OCI-LY3 (cell line): ENCODE measurements around the gene PSMD7.

Experiments used
- H2AFZ ChIP-seq: fragments of 200-600, 300-600 bp; shearing (Covaris generic); 2 replicates; pipeline ENCODE4 v1.6.0; 2014; ENCODE audit warnings: antibody characterized with exemption, low read depth, low read length
- H3K27ac ChIP-seq: fragments of 200-600, 300-600 bp; sonication (generic); 2 replicates; pipeline ENCODE4 v1.5.1; 2014; ENCODE audit warnings: mild to moderate bottlenecking, low read length, moderate library complexity, mixed read lengths
- H3K27me3 ChIP-seq: fragments of 200-600, 300-600 bp; sonication (generic); 2 replicates; pipeline ENCODE4 v1.6.1; 2014; ENCODE audit warnings: low read depth, low read length, mixed read lengths
- H3K36me3 ChIP-seq: fragments of 200-600, 300-600 bp; sonication (generic); replicated peaks from 2 replicates; pipeline ENCODE3; 2014; ENCODE audit warnings: low read depth, low read length, mixed read lengths
- H3K4me1 ChIP-seq: fragments of 300-600, 200-600 bp; sonication (generic); 2 replicates; pipeline ENCODE4 v1.6.1; 2014; ENCODE audit warnings: low read length, mixed read lengths
- H3K4me2 ChIP-seq: fragments of 200-600, 300-600 bp; sonication (generic); 2 replicates; pipeline ENCODE4 v1.6.1; 2014; ENCODE audit warnings: low read length, mixed read lengths
- H3K4me3 ChIP-seq: fragments of 300-600, 200-600 bp; sonication (generic); 2 replicates; pipeline ENCODE4 v1.5.1; 2014; ENCODE audit warnings: antibody characterized with exemption, mild to moderate bottlenecking, low read length, moderate library complexity
- H3K79me2 ChIP-seq: fragments of 300-600, 200-600 bp; shearing (Covaris generic); 2 replicates; pipeline ENCODE4 v1.6.1; 2014; ENCODE audit warnings: mild to moderate bottlenecking, low read length, mixed read lengths
- H3K9ac ChIP-seq: fragments of 300-600, 200-600 bp; shearing (Covaris generic); 2 replicates; pipeline ENCODE4 v1.6.0; 2014; ENCODE audit warnings: mild to moderate bottlenecking, low read length, moderate library complexity
- H3K9me3 ChIP-seq: fragments of 200-600, 300-600 bp; shearing (Covaris generic); 2 replicates; pipeline ENCODE4 v1.6.1; 2014; ENCODE audit warnings: low read length, mixed read lengths; ENCODE audit not compliant: insufficient read depth
- H4K20me1 ChIP-seq: fragments of 200-600, 300-600 bp; sonication (generic); 2 replicates; pipeline ENCODE4 v1.6.1; 2016; ENCODE audit warnings: low read length, mixed read lengths; ENCODE audit not compliant: insufficient read depth
- EZH2phosphoT487 ChIP-seq: fragments of 200-600 bp; shearing (Covaris generic); IDR thresholded peaks from 2 replicates; pipeline ENCODE4 v1.6.1; 2018; ENCODE audit warnings: antibody characterized with exemption, mixed run types, low read depth
- TF ChIP-seq, protein P1 (sequence below): fragments of 200-600, 300-600 bp; sonication (generic); IDR thresholded peaks from 2 replicates; pipeline ENCODE4 v1.5.1; 2014; ENCODE audit warnings: antibody characterized with exemption, low read length, low read depth

The PSMD7 gene

DNA sequence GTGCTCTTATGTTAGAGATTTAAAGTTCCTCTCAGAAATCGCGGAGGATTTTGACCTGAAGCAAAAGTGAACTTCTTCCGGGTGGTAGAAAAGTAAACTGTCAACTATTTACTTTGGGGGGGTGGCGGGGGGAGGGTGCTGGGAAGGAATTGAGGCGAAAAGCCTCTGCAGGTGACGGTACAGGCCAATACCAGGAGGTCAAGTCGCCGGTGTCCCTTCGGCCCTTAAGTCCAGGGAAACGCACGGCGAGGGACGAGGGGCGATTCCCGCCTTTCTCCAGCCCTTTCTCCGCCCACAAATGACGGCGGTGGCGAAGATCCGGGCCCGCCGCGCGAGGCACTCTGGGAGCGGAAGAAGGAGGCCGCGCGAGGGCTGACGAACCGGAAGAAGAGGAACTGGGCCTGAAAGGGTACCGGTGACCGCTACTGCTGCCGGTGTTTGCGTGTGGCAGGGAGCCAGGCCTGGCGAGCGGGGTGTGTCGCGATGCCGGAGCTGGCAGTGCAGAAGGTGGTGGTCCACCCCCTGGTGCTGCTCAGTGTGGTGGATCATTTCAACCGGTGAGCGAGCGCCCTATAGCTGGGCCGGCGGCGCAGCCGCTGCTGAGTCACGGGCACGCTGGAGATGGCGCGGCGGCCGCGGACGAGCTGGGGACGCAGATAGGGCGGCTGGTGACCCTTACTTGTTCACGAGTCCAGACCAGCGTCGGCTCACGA lies at the start of gene PSMD7:
Gene PSMD7 (plus strand): TSS at position 383 of the 713 bp plus-strand sequence. CDS start 101 bp downstream, at position 484.
- no peak for TF ChIP-seq EZH2phosphoT487
- TF ChIP-seq, protein P1, sequence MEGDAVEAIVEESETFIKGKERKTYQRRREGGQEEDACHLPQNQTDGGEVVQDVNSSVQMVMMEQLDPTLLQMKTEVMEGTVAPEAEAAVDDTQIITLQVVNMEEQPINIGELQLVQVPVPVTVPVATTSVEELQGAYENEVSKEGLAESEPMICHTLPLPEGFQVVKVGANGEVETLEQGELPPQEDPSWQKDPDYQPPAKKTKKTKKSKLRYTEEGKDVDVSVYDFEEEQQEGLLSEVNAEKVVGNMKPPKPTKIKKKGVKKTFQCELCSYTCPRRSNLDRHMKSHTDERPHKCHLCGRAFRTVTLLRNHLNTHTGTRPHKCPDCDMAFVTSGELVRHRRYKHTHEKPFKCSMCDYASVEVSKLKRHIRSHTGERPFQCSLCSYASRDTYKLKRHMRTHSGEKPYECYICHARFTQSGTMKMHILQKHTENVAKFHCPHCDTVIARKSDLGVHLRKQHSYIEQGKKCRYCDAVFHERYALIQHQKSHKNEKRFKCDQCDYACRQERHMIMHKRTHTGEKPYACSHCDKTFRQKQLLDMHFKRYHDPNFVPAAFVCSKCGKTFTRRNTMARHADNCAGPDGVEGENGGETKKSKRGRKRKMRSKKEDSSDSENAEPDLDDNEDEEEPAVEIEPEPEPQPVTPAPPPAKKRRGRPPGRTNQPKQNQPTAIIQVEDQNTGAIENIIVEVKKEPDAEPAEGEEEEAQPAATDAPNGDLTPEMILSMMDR = no peak
- H3K4me3 ChIP-seq = peak within 1 kb of the TSS; percentile 90
- H3K9ac ChIP-seq = peak within 1 kb of the TSS; percentile 96
- no peaks in the 10 kb centered on the region for H3K27me3 ChIP-seq
- H4K20me1 ChIP-seq = peaks cover 11% of the 10 kb centered on the region; the same call in 1 of the 2 replicates
- H3K4me2 ChIP-seq = peak within 1 kb of the TSS; percentile 90
- peaks cover 14% of the 10 kb centered on the region for H3K4me1 ChIP-seq
- peaks cover 33% of the 10 kb centered on the region for H3K36me3 ChIP-seq
- H3K9me3 ChIP-seq = peaks cover 4% of the 10 kb centered on the region; the same call in 1 of the 2 replicates
- H2AFZ ChIP-seq = peak within 1 kb of the TSS; percentile 90
- peaks cover 56% of the 10 kb centered on the region for H3K79me2 ChIP-seq
- H3K27ac ChIP-seq = peak within 1 kb of the TSS; percentile 79

DNA sequence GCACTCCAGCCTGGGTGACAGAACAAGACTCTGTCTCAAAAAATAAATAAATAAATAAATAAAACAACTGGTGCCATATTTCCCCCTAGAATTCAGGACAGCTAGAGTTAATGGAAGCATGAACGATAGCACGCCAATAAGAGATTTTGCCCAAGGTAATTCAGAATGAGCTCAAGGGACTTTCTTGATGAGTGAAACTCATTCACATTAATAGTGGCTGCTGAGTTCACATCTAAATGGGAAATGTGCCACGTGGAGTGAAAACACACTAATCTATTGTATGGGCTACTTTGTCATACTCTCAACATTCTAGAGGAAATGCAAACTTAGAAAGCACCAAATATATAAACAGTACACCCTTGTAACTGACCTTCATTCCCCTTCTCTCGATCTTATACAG lies 47.4 kb upstream of the PSMD7 start:
- Histone ChIP-seq H3K4me3 (no peak overlapping the region), H3K4me1 (no peaks in the 10 kb centered on the region), H3K36me3 (no peaks in the 10 kb centered on the region), H3K27ac (no peak overlapping the region), H2AFZ (no peak overlapping the region), H3K79me2 (no peaks in the 10 kb centered on the region), H3K9ac (no peak overlapping the region), H3K4me2 (no peak overlapping the region), H4K20me1 (no peaks in the 10 kb centered on the region), H3K9me3 (no peaks in the 10 kb centered on the region), H3K27me3 (0 out of 2 replicates have a peak, but pooled peaks cover 9% of the 10 kb centered on the region)
- TF ChIP-seq, protein P1 = no peak
- no peak for TF ChIP-seq EZH2phosphoT487

DNA sequence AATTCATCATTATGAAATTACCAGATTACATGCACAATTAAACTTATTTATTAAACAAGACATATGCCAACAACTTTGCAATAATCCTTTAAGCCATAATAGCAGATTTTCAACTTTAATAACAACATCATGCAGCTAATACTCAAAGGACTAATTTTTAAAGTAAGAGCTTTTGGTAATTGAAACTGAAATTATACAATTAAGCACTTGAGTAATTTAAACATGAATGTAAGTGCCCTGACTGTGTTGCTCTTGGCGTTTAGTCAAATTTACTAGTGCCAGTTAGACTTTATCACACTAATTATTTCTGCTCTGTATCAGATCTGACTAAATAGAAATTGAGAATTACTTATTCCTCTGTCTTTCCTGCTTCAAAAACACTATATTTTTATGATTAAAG lies 46.8 kb upstream of the PSMD7 start:
- TF ChIP-seq, protein P1 = no peak
- TF ChIP-seq EZH2phosphoT487 = no peak
- Histone ChIP-seq H3K4me2 (no peak overlapping the region), H3K9ac (no peak overlapping the region), H2AFZ (no peak overlapping the region), H3K27ac (no peak overlapping the region), H3K4me3 (no peak overlapping the region), H3K4me1 (no peaks in the 10 kb centered on the region), H3K79me2 (no peaks in the 10 kb centered on the region), H3K9me3 (no peaks in the 10 kb centered on the region), H4K20me1 (no peaks in the 10 kb centered on the region), H3K27me3 (0 out of 2 replicates have a peak, but pooled peaks cover 9% of the 10 kb centered on the region), H3K36me3 (no peaks in the 10 kb centered on the region)

GRCh38 chr16:74252329-74252728 lies 44.3 kb upstream of the PSMD7 start:
- Histone ChIP-seq H2AFZ (no peak overlapping the region), H3K79me2 (no peaks in the 10 kb centered on the region), H3K9ac (no peak overlapping the region), H4K20me1 (no peaks in the 10 kb centered on the region), H3K36me3 (no peaks in the 10 kb centered on the region), H3K27me3 (0 out of 2 replicates have a peak, but pooled peaks cover 9% of the 10 kb centered on the region), H3K9me3 (no peaks in the 10 kb centered on the region), H3K4me3 (no peak overlapping the region), H3K4me2 (no peak overlapping the region), H3K27ac (no peak overlapping the region), H3K4me1 (peaks cover 11% of the 10 kb centered on the region)
- TF ChIP-seq, protein P1 = no peak
- no peak for TF ChIP-seq EZH2phosphoT487
